ENCODE results near the gene TTLL7.
"Not testable (repeated sequence)": the region's sequence is repeated elsewhere in the genome, so short reads cannot be mapped to it uniquely, and the experiment has no call there.

TTLL7 gene

GRCh38 chr1:83931658-83932253 lies 67.2 kb downstream of the TTLL7 start:
- DNase-seq (ENCODE audit: low spot score): peak; percentile 48

GRCh38 chr1:83929184-83929583 lies 69.7 kb downstream of the TTLL7 start:
- no peak for DNase-seq (ENCODE audit: low spot score)

GRCh38 chr1:83928396-83928795 lies 70.5 kb downstream of the TTLL7 start:
- no peak for DNase-seq (ENCODE audit: low spot score)

GRCh38 chr1:83927701-83928100 lies 71.2 kb downstream of the TTLL7 start:
- no peak for DNase-seq (ENCODE audit: low spot score)

GRCh38 chr1:83927061-83927460 lies 71.9 kb downstream of the TTLL7 start:
- DNase-seq (ENCODE audit: low spot score): no peak

GRCh38 chr1:83923553-83923952 lies 75.4 kb downstream of the TTLL7 start:
- no peak for DNase-seq (ENCODE audit: low spot score)

- no peak for DNase-seq (ENCODE audit: low spot score)
Measured at GRCh38 chr1:83922431-83922830, 76.5 kb downstream of the TTLL7 start.

GRCh38 chr1:83920320-83920719 lies 78.6 kb downstream of the TTLL7 start:
- no peak for DNase-seq (ENCODE audit: low spot score)

- no peak for DNase-seq (ENCODE audit: low spot score)
Measured at GRCh38 chr1:83919872-83920271, 79.1 kb downstream of the TTLL7 start.

- no peak for DNase-seq (ENCODE audit: low spot score)
Measured at GRCh38 chr1:83918688-83919285, 80.1 kb downstream of the TTLL7 start.

GRCh38 chr1:83917959-83918358 lies 81.0 kb downstream of the TTLL7 start:
- no peak for DNase-seq (ENCODE audit: low spot score)

GRCh38 chr1:83916094-83916493 lies 82.8 kb downstream of the TTLL7 start:
- DNase-seq (ENCODE audit: low spot score): not testable (repeated sequence)

- no peak for DNase-seq (ENCODE audit: low spot score)
Measured at GRCh38 chr1:83912876-83913275, 86.1 kb downstream of the TTLL7 start.

- DNase-seq (ENCODE audit: low spot score): no peak
Measured at GRCh38 chr1:83910461-83910860, 88.5 kb downstream of the TTLL7 start.

- DNase-seq (ENCODE audit: low spot score): no peak
Measured at GRCh38 chr1:83909687-83910086, 89.2 kb downstream of the TTLL7 start.

- DNase-seq (ENCODE audit: low spot score): no peak
Measured at GRCh38 chr1:83905315-83905907, 93.5 kb downstream of the TTLL7 start.

GRCh38 chr1:83901547-83902155 lies 97.3 kb downstream of the TTLL7 start:
- DNase-seq (ENCODE audit: low spot score): no peak

GRCh38 chr1:83900524-83900923 lies 98.4 kb downstream of the TTLL7 start:
- DNase-seq (ENCODE audit: low spot score): no peak

- DNase-seq (ENCODE audit: low spot score): no peak
Measured at GRCh38 chr1:83897516-83897915, 101.4 kb downstream of the TTLL7 start.

- DNase-seq (ENCODE audit: low spot score): no peak
Measured at GRCh38 chr1:83896299-83896698, 102.6 kb downstream of the TTLL7 start.

- DNase-seq (ENCODE audit: low spot score): no peak
Measured at GRCh38 chr1:83889707-83890106, 109.2 kb downstream of the TTLL7 start.

- no peak for DNase-seq (ENCODE audit: low spot score)
Measured at GRCh38 chr1:83887483-83887882, 111.4 kb downstream of the TTLL7 start.

- DNase-seq (ENCODE audit: low spot score): no peak
Measured at GRCh38 chr1:83883979-83884378, 115.0 kb downstream of the TTLL7 start.
